Panc1 (cell line): ENCODE data around the gene RRP1. TPM values are rescaled to one million over a fixed set of nuclear protein-coding genes. Genes with fewer than 3 reads are reported as not detected.

Experiments
- ATAC-seq: fragments of 200-7000 bp; cut with Tn5 transposase; 2 replicates; pipeline ENCODE4 v1.9.1; 2020; ENCODE audit warnings: mild to moderate bottlenecking, moderate library complexity
- BruUV-seq: library from RNA; stranded (reverse); fragments of 400-500 nt; replicated peaks from 2 replicates; lab custom pipeline; 2021; lab: Mats Ljungman, UMichigan
- CTCF ChIA-PET: fragments of 300-600 bp; sonication (Branson Sonifier 250); formaldehyde crosslinking; loops from one replicate; lab custom pipeline; 2022; ENCODE audit warnings: antibody characterized with exemption; lab: Charles Lee
- POLR2A ChIA-PET: fragments of 300-600 bp; sonication (Branson Sonifier 250); formaldehyde crosslinking; loops from one replicate; lab custom pipeline; 2022; ENCODE audit warnings: antibody characterized with exemption; lab: Charles Lee
- DNase-seq: peaks from one replicate; pipeline ENCODE4 v3.0.0-alpha.2; 2010; ENCODE audit warnings: low read depth, low spot score
- H3K27ac ChIP-seq: 2 replicates; pipeline ENCODE4 v1.5.1; 2011; ENCODE audit warnings: mild to moderate bottlenecking, low read length, inconsistent platforms
- H3K27me3 ChIP-seq: fragments of 200-500 bp; sonication (Bioruptor generic); 2 replicates; pipeline ENCODE4 v1.6.0; 2014; ENCODE audit warnings: low read length, inconsistent platforms; ENCODE audit not compliant: control insufficient read depth, insufficient read depth
- H3K36me3 ChIP-seq: fragments of 200-500 bp; sonication (Bioruptor generic); 2 replicates; pipeline ENCODE4 v1.5.1; 2014; ENCODE audit warnings: inconsistent platforms, mild to moderate bottlenecking, low read length, moderate library complexity; ENCODE audit not compliant: control insufficient read depth, insufficient read depth
- H3K4me1 ChIP-seq: 2 replicates; pipeline ENCODE4 v1.5.1; 2011; ENCODE audit warnings: inconsistent platforms, mild to moderate bottlenecking, low read length, moderate library complexity; ENCODE audit not compliant: control insufficient read depth, insufficient read depth
- H3K4me3 ChIP-seq, 2 experiments: 2 replicates each; pipeline ENCODE4 v1.5.1; 2011 to 2012; ENCODE audit warnings: low read depth in 2 of 2, low read length in 2 of 2, mild to moderate bottlenecking in 2 of 2, inconsistent platforms in 1 of 2, moderate library complexity in 1 of 2
- H3K9me3 ChIP-seq: fragments of 200-500 bp; sonication (Bioruptor generic); 2 replicates; pipeline ENCODE4 v1.5.1; 2014; ENCODE audit warnings: low read depth, mild to moderate bottlenecking, inconsistent platforms, low read length, moderate library complexity; ENCODE audit not compliant: control insufficient read depth, insufficient read depth
- CTCF ChIP-seq: fragments of 450-650 bp; IDR thresholded peaks from 2 replicates; pipeline ENCODE4 v1.5.1; 2017; ENCODE audit warnings: mild to moderate bottlenecking
- POLR2AphosphoS5 ChIP-seq: IDR thresholded peaks from 2 replicates; pipeline ENCODE4 v1.6.1; 2012; ENCODE audit warnings: mild to moderate bottlenecking, low read depth, low read length, moderate library complexity
- REST ChIP-seq, 2 experiments: IDR thresholded peaks; 2 replicates each; pipeline ENCODE4 v1.6.1; 2011 to 2012; ENCODE audit warnings: low read depth in 2 of 2, control low read depth in 1 of 2, low read length in 1 of 2, mild to moderate bottlenecking in 1 of 2, moderate library complexity in 1 of 2; ENCODE audit not compliant: insufficient read depth in 1 of 2
- SIN3A ChIP-seq: IDR thresholded peaks from 2 replicates; pipeline ENCODE4 v1.6.1; 2012; ENCODE audit warnings: low read depth, mild to moderate bottlenecking, low read length, moderate library complexity, borderline replicate concordance; ENCODE audit not compliant: insufficient read depth
- TCF7L2 ChIP-seq: IDR thresholded peaks from 2 replicates; pipeline ENCODE4 v1.6.1; 2011; ENCODE audit warnings: mild to moderate bottlenecking, low read depth, low read length, inconsistent platforms
- in situ Hi-C: cut with HindIII; loops from 2 replicates; pipeline ENCODE4 v1.10.0; 2016; ENCODE audit warnings: low sequenced_read_pairs, low pct_unique_long_range_greater_than_20kb
- intact Hi-C: fragments of 100-400 bp; cut with micrococcal nuclease; formaldehyde crosslinking; loops from one replicate; pipeline ENCODE4 v1.10.0; 2022; ENCODE audit not compliant: unreplicated experiment
- total RNA-seq: library from RNA; stranded (reverse); gene quantifications from one replicate; pipeline ENCODE4 v1.2.1, GENCODE V29; 2021; ENCODE audit not compliant: unreplicated experiment

The RRP1 gene
- total RNA-seq, 1 experiment from 2014 or later = 41.8 TPM

DNA sequence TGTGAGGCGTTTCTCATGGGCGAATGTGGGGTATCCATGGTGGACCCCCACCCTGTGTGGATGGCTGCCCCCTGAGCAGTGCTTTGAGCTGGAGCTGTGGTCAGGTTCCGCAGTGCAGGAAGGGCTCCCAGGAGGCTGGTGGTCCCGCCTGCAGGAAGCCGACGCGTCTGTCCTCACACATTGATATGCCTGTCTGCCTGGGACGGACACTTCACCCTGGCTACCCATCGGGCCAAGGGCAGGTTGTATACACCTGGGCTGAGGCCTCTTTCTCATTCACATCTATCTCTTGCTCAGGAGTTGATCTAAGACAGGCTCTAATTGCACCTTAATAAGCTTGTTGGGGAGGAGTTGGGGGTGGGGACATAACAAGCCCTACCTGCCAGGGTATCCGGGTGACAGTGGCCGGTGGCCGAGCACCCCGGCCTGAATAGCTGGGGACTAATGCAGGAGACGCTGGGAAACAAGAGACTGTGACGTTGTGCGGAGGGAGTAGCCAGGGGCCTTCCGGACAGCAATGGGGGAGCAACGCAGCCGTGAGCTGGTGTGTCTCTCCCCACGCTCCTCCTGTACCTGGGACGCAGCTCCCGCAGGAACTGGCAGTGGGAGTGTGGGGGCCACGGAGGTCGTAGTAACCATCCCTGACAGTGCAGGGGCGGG is 48.8 kb upstream of the RRP1 start:
- intact Hi-C loops (no loop called here), in situ Hi-C loops (no loop called here)
- TF ChIP-seq REST (IDR thresholded peaks at IDR 0.05; ENCODE audit: insufficient read depth in 1 of 2, low read depth in 2 of 2, low read length in 1 of 2) (no peak), POLR2AphosphoS5 (no peak), SIN3A (no peak), TCF7L2 (no peak), CTCF (no peak)
- Histone ChIP-seq H3K36me3 (no peaks in the 10 kb centered on the region), H3K4me1 (peaks cover 18% of the 10 kb centered on the region), H3K9me3 (no peaks in the 10 kb centered on the region), H3K27me3 (no peaks in the 10 kb centered on the region), H3K4me3 (no peak overlapping the region), H3K27ac (peak overlapping the region; percentile 59; the same call in 1 of the 2 replicates)
- ChIA-PET POLR2A (no interaction called here), CTCF (no interaction called here)
- no TSS peak for BruUV-seq
- peak; percentile 79 for ATAC-seq
- DNase-seq = no peak

DNA sequence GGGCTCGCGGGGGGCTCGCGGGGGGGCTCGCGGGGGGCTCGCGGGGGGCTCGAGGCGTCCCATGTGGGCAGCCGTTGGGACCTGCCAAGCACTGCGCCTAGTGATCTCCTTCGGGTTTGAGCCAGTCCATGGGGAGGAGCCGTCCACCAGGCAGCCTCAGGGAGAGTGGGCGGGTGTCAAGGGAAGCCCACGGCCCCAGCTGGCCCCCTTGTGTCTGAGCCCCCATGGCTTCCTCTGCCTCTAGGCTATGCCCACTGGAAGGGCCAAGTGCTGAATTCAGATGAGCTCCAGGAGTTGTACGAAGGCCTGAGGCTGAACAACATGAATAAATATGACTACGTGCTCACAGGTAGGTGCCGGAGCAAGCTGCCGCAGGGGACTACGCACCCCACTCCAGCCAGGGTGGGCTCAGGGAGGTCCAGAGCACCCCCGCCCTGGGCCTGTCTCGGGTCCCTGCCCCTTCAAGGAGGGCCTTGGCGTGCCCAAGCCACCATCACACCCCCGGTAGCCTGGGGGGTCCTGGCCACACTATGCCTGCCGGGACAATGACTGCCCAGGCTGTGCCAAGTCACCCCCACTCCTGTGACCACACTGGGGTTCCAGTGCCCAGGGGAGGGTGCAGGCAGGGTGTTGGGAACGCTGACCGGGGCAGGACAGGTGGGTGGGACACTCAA is 47.8 kb upstream of the RRP1 start:
- POLR2A ChIA-PET = no interaction called here
- CTCF ChIA-PET = no interaction called here
- Histone ChIP-seq H3K9me3 (no peaks in the 10 kb centered on the region), H3K4me1 (peaks cover 18% of the 10 kb centered on the region), H3K4me3 (no peak overlapping the region), H3K36me3 (no peaks in the 10 kb centered on the region), H3K27me3 (no peaks in the 10 kb centered on the region), H3K27ac (no peak overlapping the region)
- no peak for ATAC-seq
- no TSS peak for BruUV-seq
- intact Hi-C loops (no loop called here), in situ Hi-C loops (no loop called here)
- DNase-seq = no peak
- TF ChIP-seq POLR2AphosphoS5 (no peak), TCF7L2 (no peak), CTCF (no peak)
